Ovary (tissue), 9 donors: Measurements from ENCODE around the gene EPB41L4B. TPM values are rescaled to one million over a fixed set of nuclear protein-coding genes. Genes with fewer than 3 reads are reported as not detected.

Source experiments
- DNase-seq, 5 donors: peaks; one replicate each; pipeline ENCODE4 v3.0.0-alpha.2; 2019 to 2020
- H3K27ac ChIP-seq, 2 donors: fragments of 200-600 bp; one replicate each; pipeline versions ENCODE4 v1.5.1 to v1.8.0; 2019 to 2022
- H3K27me3 ChIP-seq: fragments of 200-600 bp; one replicate; pipeline ENCODE4 v1.8.0; 2022
- H3K36me3 ChIP-seq: fragments of 200-600 bp; sonication (generic); one replicate; pipeline ENCODE4 v1.5.1; 2019
- H3K4me1 ChIP-seq: one replicate; pipeline ENCODE4 v1.8.1; 2013; ENCODE audit warnings: mild to moderate bottlenecking, moderate library complexity; ENCODE audit not compliant: insufficient read depth
- H3K4me3 ChIP-seq: fragments of 200-600 bp; sonication (generic); one replicate; pipeline ENCODE4 v1.5.1; 2017
- H3K9me3 ChIP-seq, 2 donors: fragments of 200-600 bp in 1 of 2; sonication (generic) in 1 of 2; one replicate each; pipeline versions ENCODE4 v1.5.1 to v1.8.1; 2013 to 2019; ENCODE audit warnings: mild to moderate bottlenecking in 1 of 2, moderate library complexity in 1 of 2
- EP300 ChIP-seq: sonication (generic); formaldehyde crosslinking; IDR thresholded peaks from one replicate; pipeline ENCODE4 v1.6.1; 2017; ENCODE audit warnings: antibody characterized with exemption
- POLR2A ChIP-seq: fragments of 450-650 bp; IDR thresholded peaks from one replicate; pipeline ENCODE4 v1.6.1; 2017; ENCODE audit warnings: antibody characterized with exemption, mild to moderate bottlenecking, moderate library complexity
- WGBS, 3 donors: extraction: QIAGEN DNeasy Blood & Tissue Kit in 1 of 3; methylation state at CpG; one replicate each; pipeline versions ENCODE4 v1.1.5 to v1.1.7; 2013 to 2017; 5-methylcytosine and 5-hydroxymethylcytosine counted together
- intact Hi-C, 4 donors: fragments of 100-400 bp; cut with DNase I; formaldehyde crosslinking; loops; one replicate each; pipeline versions ENCODE4 v1.11.0 to v1.15.1; 2022 to 2023
- polyA plus RNA-seq, 2 donors: library from polyadenylated mRNA; stranded (reverse); fragments of 200-250 nt in 1 of 2; fragments of 350-450 nt in 1 of 2; fragmentation: Illumina TruSeq in 1 of 2; extraction: RNeasy Lipid Tissue Mini Kit (QIAGEN cat#74804) in 1 of 2; gene quantifications; one replicate each; pipeline ENCODE4 v1.2.3, GENCODE V29; 2013 to 2014
- total RNA-seq, 7 donors: library from RNA; depleted of rRNA in 2 of 7; stranded (reverse); fragments of >200 nt in 2 of 7; fragmentation: NEBNext Ultra II Directional in 3 of 7; extraction: Animal tissue kit (Norgen Biotek cat#: 25700) in 3 of 7; gene quantifications; one replicate each; pipeline versions ENCODE4 v1.1.0 to v1.2.4, GENCODE V29; 2016 to 2023
- TF ChIP-seq, protein P1 (sequence below), 3 donors: fragments of 450-650 bp in 2 of 3; fragments of 200-600 bp in 1 of 3; IDR thresholded peaks; one replicate each; pipeline versions ENCODE4 v1.5.1 to v1.8.0; 2016 to 2022; ENCODE audit warnings: antibody characterized with exemption in 3 of 3, mild to moderate bottlenecking in 1 of 3
- donor health status: DM: no; HTN: no; CAD: no; lungs with moderate emphysema.
- donor health status: DM: no; HTN: no; CAD: no.
- donor health status: Bipolar disorder and iron deficiency.
- donor health status: DM: yes; HTN: yes; CAD: no.
- donor health status: DM: no; HTN: no; CAD: no.
- donor health status: DM: yes; HTN: yes; CAD: no.

Gene EPB41L4B
- total and polyA plus RNA-seq, 9 donors = 8.3 to 34.3 (median 14.0) TPM

- DNase-seq = no peak
- no peaks in the 10 kb centered on the region for H3K9me3 ChIP-seq
- H3K4me1 ChIP-seq = no peaks in the 10 kb centered on the region
- H3K27ac ChIP-seq = no peak overlapping the region
- intact Hi-C loops = no loop called here
- WGBS, 3 donors = 49 to 59% (median 53%) methylated on average over 2 of the region's 2 CpGs
- TF ChIP-seq EP300 (no peak), POLR2A (no peak)
- TF ChIP-seq, protein P1, sequence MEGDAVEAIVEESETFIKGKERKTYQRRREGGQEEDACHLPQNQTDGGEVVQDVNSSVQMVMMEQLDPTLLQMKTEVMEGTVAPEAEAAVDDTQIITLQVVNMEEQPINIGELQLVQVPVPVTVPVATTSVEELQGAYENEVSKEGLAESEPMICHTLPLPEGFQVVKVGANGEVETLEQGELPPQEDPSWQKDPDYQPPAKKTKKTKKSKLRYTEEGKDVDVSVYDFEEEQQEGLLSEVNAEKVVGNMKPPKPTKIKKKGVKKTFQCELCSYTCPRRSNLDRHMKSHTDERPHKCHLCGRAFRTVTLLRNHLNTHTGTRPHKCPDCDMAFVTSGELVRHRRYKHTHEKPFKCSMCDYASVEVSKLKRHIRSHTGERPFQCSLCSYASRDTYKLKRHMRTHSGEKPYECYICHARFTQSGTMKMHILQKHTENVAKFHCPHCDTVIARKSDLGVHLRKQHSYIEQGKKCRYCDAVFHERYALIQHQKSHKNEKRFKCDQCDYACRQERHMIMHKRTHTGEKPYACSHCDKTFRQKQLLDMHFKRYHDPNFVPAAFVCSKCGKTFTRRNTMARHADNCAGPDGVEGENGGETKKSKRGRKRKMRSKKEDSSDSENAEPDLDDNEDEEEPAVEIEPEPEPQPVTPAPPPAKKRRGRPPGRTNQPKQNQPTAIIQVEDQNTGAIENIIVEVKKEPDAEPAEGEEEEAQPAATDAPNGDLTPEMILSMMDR (IDR thresholded peaks at IDR 0.05) = no peak
- no peak overlapping the region for H3K4me3 ChIP-seq
- no peaks in the 10 kb centered on the region for H3K27me3 ChIP-seq
- H3K36me3 ChIP-seq = no peaks in the 10 kb centered on the region
Measured at GRCh38 chr9:109272745-109273144, 48.1 kb downstream of the EPB41L4B start.

GRCh38 chr9:109272045-109272444, 48.8 kb downstream of the EPB41L4B start:
- no peak overlapping the region for H3K4me3 ChIP-seq
- no peaks in the 10 kb centered on the region for H3K27me3 ChIP-seq
- no peak for TF ChIP-seq POLR2A
- TF ChIP-seq, protein P1 (IDR thresholded peaks at IDR 0.05) = no peak
- H3K9me3 ChIP-seq = no peaks in the 10 kb centered on the region
- no peak for DNase-seq
- intact Hi-C loops = no loop called here
- WGBS, 3 donors = 94 to 96% (median 95%) methylated on average over 4 of the region's 4 CpGs
- H3K4me1 ChIP-seq = no peaks in the 10 kb centered on the region
- no peaks in the 10 kb centered on the region for H3K36me3 ChIP-seq
- no peak overlapping the region for H3K27ac ChIP-seq

DNA sequence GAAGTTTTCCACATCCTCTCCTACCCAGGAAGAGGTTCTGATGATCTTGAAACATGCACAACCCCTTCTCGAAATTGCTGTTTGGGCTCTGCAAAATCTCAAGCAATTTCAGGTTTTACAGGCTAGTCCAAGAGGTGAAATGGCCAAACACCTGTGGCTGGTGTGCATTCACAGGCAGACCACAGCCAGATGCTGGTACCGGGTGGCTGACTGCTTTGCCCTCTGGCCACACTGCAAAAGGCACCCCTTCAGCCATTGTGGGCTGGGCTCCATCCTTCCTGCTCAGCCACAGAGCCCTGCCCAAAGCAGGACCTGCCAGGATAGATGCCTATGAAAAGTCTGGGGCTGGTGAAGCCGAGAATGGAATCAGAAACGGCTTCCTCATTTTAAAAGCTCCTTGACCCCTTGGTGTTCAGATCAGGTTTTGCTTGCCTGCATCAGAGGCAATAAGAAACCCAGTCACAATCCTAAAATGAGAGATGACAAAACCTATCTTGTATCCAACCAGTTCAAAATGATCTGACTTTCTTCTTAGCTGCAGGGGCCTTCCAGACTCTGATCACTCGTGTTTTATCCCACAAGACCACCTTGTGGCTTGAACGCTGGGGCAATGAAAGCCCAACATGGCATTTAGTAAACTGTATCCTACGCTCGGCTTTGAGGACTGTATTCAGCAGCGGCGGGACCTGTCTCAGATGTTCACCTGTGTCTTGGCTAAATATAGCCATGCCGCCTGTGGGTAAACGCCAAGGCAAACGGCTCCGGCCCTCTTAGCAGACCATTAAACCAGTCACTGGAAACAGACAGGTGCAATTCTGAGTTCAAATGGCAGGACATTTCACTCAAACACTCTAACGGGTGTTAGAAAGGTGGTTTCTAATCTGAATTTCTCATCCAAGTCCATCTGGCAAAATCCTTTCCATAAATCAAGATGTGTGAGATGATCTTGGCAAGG, 49.6 kb downstream of the EPB41L4B start:
- TF ChIP-seq, protein P1 (IDR thresholded peaks at IDR 0.05) = no peak
- TF ChIP-seq EP300 (no peak), POLR2A (no peak)
- DNase-seq = no peak
- Histone ChIP-seq H3K36me3 (no peaks in the 10 kb centered on the region), H3K27ac (no peak overlapping the region), H3K4me3 (no peak overlapping the region), H3K4me1 (no peaks in the 10 kb centered on the region), H3K27me3 (no peaks in the 10 kb centered on the region), H3K9me3 (no peaks in the 10 kb centered on the region)
- intact Hi-C loops = no loop called here
- 88 to 94% (median 92%) methylated on average over 15 of the region's 15 CpGs for WGBS, 3 donors

- Histone ChIP-seq H3K27me3 (no peaks in the 10 kb centered on the region), H3K36me3 (no peaks in the 10 kb centered on the region), H3K4me1 (no peaks in the 10 kb centered on the region), H3K4me3 (no peak overlapping the region), H3K27ac (no peak overlapping the region), H3K9me3 (no peaks in the 10 kb centered on the region)
- intact Hi-C loops = no loop called here
- no peak for TF ChIP-seq POLR2A
- TF ChIP-seq EP300 = no peak
- TF ChIP-seq, protein P1 (IDR thresholded peaks at IDR 0.05) = no peak
- DNase-seq = no peak
Measured at GRCh38 chr9:109270441-109270840, 50.4 kb downstream of the EPB41L4B start.
